GM06990 (cell line): ENCODE measurements around the gene SEMA5A.

ENCODE experiments used
- DNase-seq: peaks from one replicate; pipeline ENCODE4 v3.0.0-alpha.2; 2011; ENCODE audit not compliant: insufficient read length; ENCODE audit errors: extremely low read depth
- H3K27me3 ChIP-seq: replicated peaks from 2 replicates; pipeline ENCODE4 v1.6.0; 2011; ENCODE audit warnings: low read length; ENCODE audit not compliant: control insufficient read depth, insufficient read depth
- H3K36me3 ChIP-seq: 2 replicates; pipeline ENCODE4 v1.5.1; 2011; ENCODE audit warnings: low read length; ENCODE audit not compliant: control insufficient read depth, insufficient read depth
- H3K4me3 ChIP-seq: replicated peaks from 2 replicates; pipeline ENCODE4 v1.5.1; 2011; ENCODE audit warnings: low read depth, mild to moderate bottlenecking, control low read depth, low read length
- TF ChIP-seq, protein P1 (sequence below): IDR thresholded peaks from 2 replicates; pipeline ENCODE4 v1.5.1; 2011; ENCODE audit warnings: low read length, control low read depth, mild to moderate bottlenecking, inconsistent platforms; ENCODE audit not compliant: insufficient read depth, poor library complexity, severe bottlenecking

Gene SEMA5A

DNA sequence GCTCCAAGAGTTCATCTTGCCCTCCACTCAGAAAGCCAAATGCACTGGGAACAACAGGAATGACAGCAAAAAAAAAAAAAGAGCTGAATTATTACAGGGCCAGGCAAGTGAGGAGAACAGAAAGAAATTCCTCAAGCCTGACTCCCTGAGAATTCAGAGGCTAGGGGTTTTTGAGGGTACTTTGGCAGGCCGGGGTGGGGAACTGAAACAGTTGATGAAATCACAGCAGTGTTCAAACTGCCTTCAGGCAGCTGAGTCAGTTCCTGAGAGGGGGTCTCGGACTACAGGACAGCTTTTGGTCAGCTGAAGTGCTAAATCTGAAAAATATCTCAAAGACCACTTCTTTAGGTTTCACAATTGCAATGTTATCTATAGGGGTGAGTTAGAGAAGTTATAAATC, 419.4 kb downstream of the SEMA5A start:
- no peaks in the 10 kb centered on the region for H3K36me3 ChIP-seq
- TF ChIP-seq, protein P1, sequence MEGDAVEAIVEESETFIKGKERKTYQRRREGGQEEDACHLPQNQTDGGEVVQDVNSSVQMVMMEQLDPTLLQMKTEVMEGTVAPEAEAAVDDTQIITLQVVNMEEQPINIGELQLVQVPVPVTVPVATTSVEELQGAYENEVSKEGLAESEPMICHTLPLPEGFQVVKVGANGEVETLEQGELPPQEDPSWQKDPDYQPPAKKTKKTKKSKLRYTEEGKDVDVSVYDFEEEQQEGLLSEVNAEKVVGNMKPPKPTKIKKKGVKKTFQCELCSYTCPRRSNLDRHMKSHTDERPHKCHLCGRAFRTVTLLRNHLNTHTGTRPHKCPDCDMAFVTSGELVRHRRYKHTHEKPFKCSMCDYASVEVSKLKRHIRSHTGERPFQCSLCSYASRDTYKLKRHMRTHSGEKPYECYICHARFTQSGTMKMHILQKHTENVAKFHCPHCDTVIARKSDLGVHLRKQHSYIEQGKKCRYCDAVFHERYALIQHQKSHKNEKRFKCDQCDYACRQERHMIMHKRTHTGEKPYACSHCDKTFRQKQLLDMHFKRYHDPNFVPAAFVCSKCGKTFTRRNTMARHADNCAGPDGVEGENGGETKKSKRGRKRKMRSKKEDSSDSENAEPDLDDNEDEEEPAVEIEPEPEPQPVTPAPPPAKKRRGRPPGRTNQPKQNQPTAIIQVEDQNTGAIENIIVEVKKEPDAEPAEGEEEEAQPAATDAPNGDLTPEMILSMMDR: no peak
- DNase-seq: no peak
- no peaks in the 10 kb centered on the region; the same call in 1 of the 2 replicates for H3K27me3 ChIP-seq
- H3K4me3 ChIP-seq: no peak overlapping the region

DNA sequence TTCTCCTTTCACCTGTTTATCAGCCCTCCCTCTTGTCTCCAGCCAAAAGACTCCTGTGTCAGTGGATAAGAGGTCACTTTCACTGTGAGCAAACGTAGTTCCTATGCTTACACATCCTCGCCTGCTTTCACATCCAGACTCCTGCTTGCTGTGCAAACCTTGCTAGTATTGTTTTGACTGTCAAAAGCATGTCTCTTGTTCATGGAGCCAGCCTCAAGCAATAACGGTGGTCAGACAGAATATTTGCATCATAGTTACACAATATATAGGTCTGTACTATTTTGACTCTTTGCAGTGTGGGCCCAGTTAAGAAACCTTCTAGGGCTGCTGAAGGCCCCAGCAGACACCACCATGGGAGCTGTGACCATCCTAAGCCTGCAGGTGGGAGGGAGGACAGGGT, 420.0 kb downstream of the SEMA5A start:
- TF ChIP-seq, protein P1: no peak
- Histone ChIP-seq H3K27me3 (no peaks in the 10 kb centered on the region; the same call in 1 of the 2 replicates), H3K4me3 (no peak overlapping the region), H3K36me3 (no peaks in the 10 kb centered on the region)
- DNase-seq: peak; percentile 37

DNA sequence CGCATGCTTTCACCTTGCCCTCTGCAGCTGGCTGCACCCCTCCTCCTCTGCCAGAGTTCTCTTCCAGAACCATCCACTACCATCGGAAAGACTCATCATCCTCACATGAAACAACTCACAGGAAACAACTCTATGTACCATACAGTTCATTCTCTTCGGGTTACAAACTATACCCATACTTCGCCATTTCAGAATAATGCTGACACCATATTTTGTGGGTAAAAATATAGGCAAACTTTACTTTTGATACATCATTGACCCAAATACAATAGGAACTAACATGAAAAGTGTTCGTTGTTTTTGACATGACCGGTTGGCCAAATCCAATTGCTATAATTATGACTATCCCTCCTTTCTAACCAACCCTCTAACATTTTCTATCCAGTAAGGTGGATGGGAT, 421.0 kb downstream of the SEMA5A start:
- Histone ChIP-seq H3K27me3 (no peaks in the 10 kb centered on the region; the same call in 1 of the 2 replicates), H3K4me3 (no peak overlapping the region), H3K36me3 (no peaks in the 10 kb centered on the region)
- TF ChIP-seq, protein P1: no peak
- DNase-seq: no peak

DNA sequence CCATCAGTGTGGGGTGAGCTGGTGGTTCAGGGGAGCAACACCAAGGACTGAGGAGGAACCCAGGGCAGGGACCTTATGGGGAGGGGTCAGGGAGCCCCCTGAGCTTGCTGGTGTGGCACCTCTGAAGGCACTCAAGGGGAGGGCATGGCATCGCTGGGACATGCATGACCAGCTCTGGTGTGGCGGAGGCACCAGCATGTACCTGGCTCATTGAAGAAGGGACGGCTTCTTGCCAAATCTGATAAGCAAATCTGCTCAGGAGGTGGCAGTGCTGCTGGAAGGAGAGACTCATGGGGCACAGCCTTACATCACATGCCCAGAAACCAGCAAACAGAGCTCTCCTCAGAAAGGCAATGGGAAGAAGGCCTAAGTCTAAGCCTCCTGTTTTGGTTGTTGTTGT, 421.8 kb downstream of the SEMA5A start:
- no peak for DNase-seq
- H3K27me3 ChIP-seq: no peaks in the 10 kb centered on the region; the same call in 1 of the 2 replicates
- TF ChIP-seq, protein P1: no peak
- H3K4me3 ChIP-seq: no peak overlapping the region
- H3K36me3 ChIP-seq: no peaks in the 10 kb centered on the region

DNA sequence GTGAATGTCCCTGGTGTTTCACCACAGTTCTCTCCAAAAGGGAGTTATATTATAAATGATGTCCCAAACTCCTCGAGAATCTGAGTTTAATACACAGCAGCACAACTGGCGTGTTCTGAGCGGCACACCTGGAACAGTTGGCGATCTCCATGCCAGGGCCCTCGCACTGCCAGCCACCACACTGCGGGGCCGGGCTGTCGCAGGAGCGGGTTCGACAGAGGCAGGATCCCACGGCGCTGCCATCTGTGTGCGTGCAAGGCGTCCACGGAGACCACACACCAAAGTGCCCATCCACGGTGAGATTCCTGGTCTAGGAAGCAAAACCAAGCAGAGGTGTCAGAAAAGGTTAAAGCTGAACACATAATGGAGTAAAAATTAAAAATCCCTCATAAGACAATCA, 423.3 kb downstream of the SEMA5A start:
- Histone ChIP-seq H3K27me3 (no peaks in the 10 kb centered on the region; the same call in 1 of the 2 replicates), H3K4me3 (no peak overlapping the region), H3K36me3 (no peaks in the 10 kb centered on the region)
- no peak for DNase-seq
- TF ChIP-seq, protein P1: no peak

DNA sequence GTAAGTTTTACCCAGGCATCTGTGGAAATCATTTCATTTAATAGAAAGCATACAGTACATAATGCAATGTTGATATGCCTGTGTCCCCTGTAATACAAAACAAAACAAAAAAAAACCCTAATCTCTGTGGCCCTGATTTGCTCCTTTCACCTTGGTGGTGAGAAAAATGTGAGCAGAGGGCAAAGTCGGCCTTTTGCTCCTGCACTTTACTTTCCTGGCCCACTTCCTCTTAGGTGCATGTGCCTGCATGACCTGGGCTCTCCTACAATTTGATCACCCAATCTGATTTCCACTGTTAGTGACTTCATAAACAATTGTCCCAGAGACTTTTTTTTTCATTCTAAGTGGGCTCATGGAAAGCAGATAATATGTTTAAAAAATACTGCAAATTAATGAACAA, 424.3 kb downstream of the SEMA5A start:
- no peak overlapping the region for H3K4me3 ChIP-seq
- H3K27me3 ChIP-seq: no peaks in the 10 kb centered on the region; the same call in 1 of the 2 replicates
- TF ChIP-seq, protein P1: no peak
- no peak for DNase-seq
- no peaks in the 10 kb centered on the region for H3K36me3 ChIP-seq
